SJSA1 (cell line): ENCODE results near the gene ERICH6B. TPM values are rescaled to one million over a fixed set of nuclear protein-coding genes. Genes with fewer than 3 reads are reported as not detected.
A peak's percentile ranks its signal among the peaks of the same experiment; 100 is the strongest.

ENCODE experiments used
- DNase-seq, 2 experiments: peaks; one replicate each; pipeline ENCODE4 v3.0.0-alpha.2; 2015 to 2020; ENCODE audit warnings: low spot score in 2 of 2, low read depth in 1 of 2
- H3K27ac ChIP-seq: fragments of 250-450 bp; sonication (Bioruptor Pico); 2 replicates; pipeline ENCODE4 v1.5.1; 2020; ENCODE audit warnings: mild to moderate bottlenecking, moderate library complexity
- H3K27me3 ChIP-seq: fragments of 250-450 bp; sonication (Bioruptor Pico); replicated peaks from 2 replicates; pipeline ENCODE4 v1.5.1; 2020; ENCODE audit warnings: mild to moderate bottlenecking, moderate library complexity
- H3K36me3 ChIP-seq: fragments of 250-450 bp; sonication (Bioruptor Pico); 2 replicates; pipeline ENCODE4 v1.5.1; 2020; ENCODE audit warnings: mild to moderate bottlenecking
- H3K4me1 ChIP-seq: fragments of 250-450 bp; sonication (Bioruptor Pico); replicated peaks from 2 replicates; pipeline ENCODE4 v1.6.1; 2021; ENCODE audit warnings: mild to moderate bottlenecking
- H3K4me3 ChIP-seq: fragments of 250-450 bp; sonication (Bioruptor Pico); 2 replicates; pipeline ENCODE4 v1.5.1; 2020; ENCODE audit warnings: mild to moderate bottlenecking
- H3K9me3 ChIP-seq: fragments of 250-450 bp; sonication (Bioruptor Pico); replicated peaks from 2 replicates; pipeline ENCODE4 v1.5.1; 2020; ENCODE audit warnings: mild to moderate bottlenecking
- total RNA-seq: library from RNA; depleted of rRNA; stranded (reverse); fragments of >200 nt; shearing (Covaris generic); gene quantifications from 2 replicates; pipeline ENCODE4 v1.2.3, GENCODE V29; 2014

ERICH6B gene
- total RNA-seq, 1 experiment from 2014 or later, result not detected

- no peak overlapping the region for H3K4me3 ChIP-seq
- no peak overlapping the region for H3K27ac ChIP-seq
- no peaks in the 10 kb centered on the region for H3K9me3 ChIP-seq
- H3K4me1 ChIP-seq, result no peaks in the 10 kb centered on the region
- DNase-seq, result no peak
- H3K27me3 ChIP-seq, result no peaks in the 10 kb centered on the region
- H3K36me3 ChIP-seq, result no peaks in the 10 kb centered on the region
Measured at GRCh38 chr13:45545686-45546409, 69.7 kb downstream of the ERICH6B start.

- Histone ChIP-seq H3K27ac (no peak overlapping the region), H3K9me3 (no peaks in the 10 kb centered on the region), H3K4me1 (no peaks in the 10 kb centered on the region), H3K36me3 (no peaks in the 10 kb centered on the region), H3K27me3 (no peaks in the 10 kb centered on the region), H3K4me3 (no peak overlapping the region)
- DNase-seq, result no peak
Measured at GRCh38 chr13:45544520-45544919, 71.0 kb downstream of the ERICH6B start.

- H3K4me1 ChIP-seq, result no peaks in the 10 kb centered on the region
- no peaks in the 10 kb centered on the region for H3K27me3 ChIP-seq
- no peak overlapping the region for H3K27ac ChIP-seq
- no peak for DNase-seq
- no peaks in the 10 kb centered on the region for H3K36me3 ChIP-seq
- H3K9me3 ChIP-seq, result no peaks in the 10 kb centered on the region
- H3K4me3 ChIP-seq, result no peak overlapping the region
Measured at GRCh38 chr13:45542878-45543277, 72.7 kb downstream of the ERICH6B start.

GRCh38 chr13:45542391-45542790, 73.1 kb downstream of the ERICH6B start:
- no peaks in the 10 kb centered on the region for H3K27me3 ChIP-seq
- no peak overlapping the region for H3K4me3 ChIP-seq
- no peaks in the 10 kb centered on the region for H3K9me3 ChIP-seq
- H3K27ac ChIP-seq, result no peak overlapping the region
- H3K36me3 ChIP-seq, result peaks cover under 1% of the 10 kb centered on the region; the same call in 1 of the 2 replicates
- DNase-seq, result no peak
- no peaks in the 10 kb centered on the region for H3K4me1 ChIP-seq

GRCh38 chr13:45541806-45542205, 73.7 kb downstream of the ERICH6B start:
- no peaks in the 10 kb centered on the region for H3K27me3 ChIP-seq
- no peak overlapping the region for H3K27ac ChIP-seq
- no peak for DNase-seq
- no peaks in the 10 kb centered on the region for H3K9me3 ChIP-seq
- no peaks in the 10 kb centered on the region for H3K4me1 ChIP-seq
- peaks cover 4% of the 10 kb centered on the region; the same call in 1 of the 2 replicates for H3K36me3 ChIP-seq
- no peak overlapping the region for H3K4me3 ChIP-seq

GRCh38 chr13:45540864-45541263, 74.7 kb downstream of the ERICH6B start:
- Histone ChIP-seq H3K27ac (no peak overlapping the region), H3K4me3 (no peak overlapping the region), H3K27me3 (no peaks in the 10 kb centered on the region), H3K36me3 (peaks cover 9% of the 10 kb centered on the region), H3K4me1 (no peaks in the 10 kb centered on the region), H3K9me3 (no peaks in the 10 kb centered on the region)
- no peak for DNase-seq

- H3K36me3 ChIP-seq, result peaks cover 15% of the 10 kb centered on the region
- H3K27ac ChIP-seq, result no peak overlapping the region
- no peak for DNase-seq
- no peaks in the 10 kb centered on the region for H3K27me3 ChIP-seq
- H3K4me1 ChIP-seq, result no peaks in the 10 kb centered on the region
- no peak overlapping the region for H3K4me3 ChIP-seq
- no peaks in the 10 kb centered on the region for H3K9me3 ChIP-seq
Measured at GRCh38 chr13:45540195-45540594, 75.3 kb downstream of the ERICH6B start.

GRCh38 chr13:45538382-45538781, 77.2 kb downstream of the ERICH6B start:
- peaks cover 32% of the 10 kb centered on the region for H3K36me3 ChIP-seq
- no peak for DNase-seq
- no peaks in the 10 kb centered on the region for H3K9me3 ChIP-seq
- no peak overlapping the region for H3K27ac ChIP-seq
- H3K4me3 ChIP-seq, result no peak overlapping the region
- H3K4me1 ChIP-seq, result no peaks in the 10 kb centered on the region
- H3K27me3 ChIP-seq, result no peaks in the 10 kb centered on the region

GRCh38 chr13:45537516-45537915, 78.0 kb downstream of the ERICH6B start:
- Histone ChIP-seq H3K4me3 (no peak overlapping the region), H3K27me3 (no peaks in the 10 kb centered on the region), H3K4me1 (no peaks in the 10 kb centered on the region), H3K36me3 (peaks cover 38% of the 10 kb centered on the region), H3K27ac (no peak overlapping the region), H3K9me3 (no peaks in the 10 kb centered on the region)
- no peak for DNase-seq

- no peak overlapping the region for H3K27ac ChIP-seq
- H3K9me3 ChIP-seq, result no peaks in the 10 kb centered on the region
- no peak for DNase-seq
- peaks cover 46% of the 10 kb centered on the region for H3K36me3 ChIP-seq
- no peaks in the 10 kb centered on the region for H3K27me3 ChIP-seq
- H3K4me1 ChIP-seq, result no peaks in the 10 kb centered on the region
- no peak overlapping the region for H3K4me3 ChIP-seq
Measured at GRCh38 chr13:45536224-45536623, 79.3 kb downstream of the ERICH6B start.

- no peak for DNase-seq
- Histone ChIP-seq H3K9me3 (no peaks in the 10 kb centered on the region), H3K27ac (no peak overlapping the region), H3K27me3 (no peaks in the 10 kb centered on the region), H3K4me3 (no peak overlapping the region), H3K36me3 (peaks cover 56% of the 10 kb centered on the region), H3K4me1 (no peaks in the 10 kb centered on the region)
Measured at GRCh38 chr13:45534604-45535003, 80.9 kb downstream of the ERICH6B start.

GRCh38 chr13:45529758-45530157, 85.8 kb downstream of the ERICH6B start:
- DNase-seq, result no peak
- no peak overlapping the region for H3K4me3 ChIP-seq
- H3K27ac ChIP-seq, result no peak overlapping the region
- no peaks in the 10 kb centered on the region for H3K9me3 ChIP-seq
- no peaks in the 10 kb centered on the region for H3K27me3 ChIP-seq
- H3K4me1 ChIP-seq, result peaks cover 25% of the 10 kb centered on the region
- H3K36me3 ChIP-seq, result peaks cover 66% of the 10 kb centered on the region

GRCh38 chr13:45527699-45528462, 87.7 kb downstream of the ERICH6B start:
- no peaks in the 10 kb centered on the region for H3K9me3 ChIP-seq
- H3K36me3 ChIP-seq, result peaks cover 61% of the 10 kb centered on the region
- H3K4me3 ChIP-seq, result no peak overlapping the region
- DNase-seq, result peak in 1 of 2 experiments; percentile 52
- H3K4me1 ChIP-seq, result peaks cover 25% of the 10 kb centered on the region
- H3K27me3 ChIP-seq, result no peaks in the 10 kb centered on the region
- peak overlapping the region; percentile 62 for H3K27ac ChIP-seq

- peaks cover 29% of the 10 kb centered on the region for H3K4me1 ChIP-seq
- no peaks in the 10 kb centered on the region for H3K9me3 ChIP-seq
- H3K36me3 ChIP-seq, result peaks cover 70% of the 10 kb centered on the region
- H3K27ac ChIP-seq, result peak overlapping the region; percentile 4; the same call in 1 of the 2 replicates
- no peak overlapping the region for H3K4me3 ChIP-seq
- H3K27me3 ChIP-seq, result no peaks in the 10 kb centered on the region
- DNase-seq, result no peak
Measured at GRCh38 chr13:45522571-45522970, 93.0 kb downstream of the ERICH6B start.
